HG03442 (cell line): ENCODE results near the gene SAT2.
A peak's percentile ranks its signal among the peaks of the same experiment; 100 is the strongest.

Source experiments
- ATAC-seq: cut with Tn5 transposase; IDR thresholded peaks from one replicate; pipeline ENCODE4 v1.9.1; 2021; ENCODE audit warnings: mild to moderate bottlenecking, moderate library complexity; ENCODE audit not compliant: unreplicated experiment

Gene SAT2

GRCh38 chr17:7593296-7593695, 34.3 kb downstream of the SAT2 start:
- no peak for ATAC-seq

- no peak for ATAC-seq
Observed at GRCh38 chr17:7592422-7593021, 35.1 kb downstream of the SAT2 start.

- no peak for ATAC-seq
Observed at GRCh38 chr17:7591596-7591995, 36.0 kb downstream of the SAT2 start.

DNA sequence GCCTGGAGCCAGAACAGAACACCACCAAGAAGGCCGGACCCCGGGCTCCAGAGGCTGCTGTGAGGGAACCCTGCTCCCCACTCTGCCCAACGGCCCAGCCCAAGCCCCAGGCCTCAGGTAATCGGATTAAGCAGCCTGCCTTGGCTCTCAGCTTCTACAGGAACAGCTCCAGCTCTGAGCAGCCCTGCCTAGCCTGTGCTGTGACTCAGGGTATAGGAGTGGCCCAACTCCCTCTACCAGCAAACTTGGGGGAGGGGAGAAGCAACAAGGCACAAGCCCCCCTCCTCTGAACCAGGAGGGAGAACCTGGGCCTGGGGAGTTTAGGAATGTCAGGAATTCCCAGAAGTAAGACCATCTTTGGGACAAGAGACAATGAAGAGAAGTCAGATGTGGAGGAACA, 36.9 kb downstream of the SAT2 start:
- no peak for ATAC-seq

GRCh38 chr17:7589891-7590691, 37.5 kb downstream of the SAT2 start, which contains the start of gene SOX15:
SOX15 (minus strand) TSS chr17:7590094; CDS start chr17:7589676, 418 bp downstream.
- ATAC-seq: no peak

DNA sequence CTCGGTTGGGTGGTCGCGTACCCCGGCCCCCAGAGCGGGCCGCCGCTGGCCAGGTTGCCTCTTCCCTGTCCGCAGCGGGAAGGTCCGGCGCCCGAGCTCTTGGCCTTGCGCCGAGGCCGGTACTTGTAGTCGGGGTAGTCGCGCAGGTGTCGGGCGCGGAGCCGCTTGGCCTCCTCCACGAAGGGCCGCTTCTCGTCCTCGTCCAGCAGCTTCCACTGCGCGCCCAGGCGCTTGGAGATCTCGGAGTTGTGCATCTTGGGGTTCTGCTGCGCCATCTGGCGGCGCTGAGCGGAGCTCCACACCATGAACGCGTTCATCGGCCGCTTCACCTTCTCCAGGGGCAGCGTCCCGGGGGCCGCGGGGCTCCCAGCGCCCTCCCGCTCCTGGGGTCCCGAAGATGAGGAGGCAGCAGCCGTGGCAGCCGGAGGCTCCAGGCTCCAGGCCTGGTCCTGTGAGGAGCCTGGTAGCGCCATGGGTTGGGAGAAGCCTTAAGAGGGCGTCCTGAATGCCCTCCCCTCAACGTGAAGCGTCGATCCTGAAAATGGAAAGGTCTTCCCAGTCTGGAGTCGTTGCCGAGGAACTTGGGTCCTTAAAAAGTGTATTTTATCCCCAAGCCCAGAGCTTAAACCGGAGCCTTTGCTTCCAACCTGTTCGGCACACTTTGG, 38.3 kb downstream of the SAT2 start:
- no peak for ATAC-seq

GRCh38 chr17:7588553-7589203, 38.9 kb downstream of the SAT2 start:
- ATAC-seq: no peak

DNA sequence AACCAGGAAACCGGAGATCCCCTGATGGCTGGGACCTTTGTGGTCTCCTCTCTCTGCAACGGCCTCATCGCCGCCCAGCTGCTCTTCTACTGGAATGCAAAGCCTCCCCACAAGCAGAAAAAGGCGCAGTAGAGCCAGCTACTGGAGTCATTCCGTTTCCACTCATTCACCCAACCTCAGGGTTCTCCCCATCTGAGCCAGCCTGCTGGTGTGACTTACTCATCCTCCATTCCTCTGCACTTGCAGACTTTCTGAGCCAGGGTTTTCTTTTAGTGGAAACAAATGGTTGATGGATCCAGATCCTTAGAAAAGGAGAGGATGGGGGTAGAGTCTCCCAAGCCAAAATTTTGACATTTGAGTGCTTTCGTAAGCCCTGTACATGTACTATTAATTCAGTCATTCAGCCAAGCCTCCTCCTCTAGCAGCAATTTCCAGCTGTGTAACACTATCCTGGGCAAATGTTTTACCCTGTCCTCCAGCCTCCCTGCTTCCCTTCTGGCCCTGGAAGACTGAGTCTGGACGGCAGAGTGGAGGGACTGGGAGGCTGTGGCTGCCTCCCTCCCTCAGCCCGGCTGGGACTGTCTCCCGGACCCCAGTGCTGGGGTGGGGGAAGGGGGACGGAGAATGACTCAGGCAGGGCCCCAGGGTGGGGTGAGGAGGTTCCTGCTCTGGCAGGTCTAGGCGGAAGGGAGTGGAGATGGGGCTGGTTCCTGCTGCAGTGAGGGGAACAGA, 40.0 kb downstream of the SAT2 start:
- no peak for ATAC-seq

DNA sequence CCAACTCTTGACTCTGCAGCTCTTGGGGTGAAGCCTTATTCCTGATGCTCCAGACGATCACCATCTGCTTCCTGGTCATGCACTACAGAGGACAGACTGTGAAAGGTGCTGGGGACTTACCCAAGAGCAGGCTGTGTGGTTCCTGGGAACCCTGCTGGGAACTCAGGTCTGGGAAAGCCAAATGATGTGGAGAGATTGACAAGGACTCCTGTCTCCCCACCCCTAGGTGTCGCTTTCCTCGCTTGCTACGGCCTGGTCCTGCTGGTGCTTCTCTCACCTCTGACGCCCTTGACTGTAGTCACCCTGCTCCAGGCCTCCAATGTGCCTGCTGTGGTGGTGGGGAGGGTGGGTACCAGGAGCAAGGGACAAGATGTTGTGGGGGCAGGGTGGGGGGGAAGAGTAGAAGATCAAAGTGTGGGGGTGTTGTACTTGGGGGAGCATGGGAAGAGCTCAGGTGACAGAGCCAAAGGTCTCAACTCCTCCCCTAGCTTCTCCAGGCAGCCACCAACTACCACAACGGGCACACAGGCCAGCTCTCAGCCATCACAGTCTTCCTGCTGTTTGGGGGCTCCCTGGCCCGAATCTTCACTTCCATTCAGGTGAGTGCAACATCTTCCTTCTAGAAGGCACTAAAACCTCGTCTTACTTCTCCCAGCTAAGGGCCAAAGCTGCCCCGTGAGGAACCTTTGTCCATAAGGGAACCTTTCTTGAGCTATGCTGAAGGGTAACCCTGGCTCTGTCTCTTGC, 40.8 kb downstream of the SAT2 start:
- no peak for ATAC-seq

- ATAC-seq: peak; percentile 59
Observed at GRCh38 chr17:7583253-7584109, 44.1 kb downstream of the SAT2 start, which contains the start of gene MPDU1. MPDU1 (plus strand) TSS chr17:7583852; CDS start chr17:7583863, 11 bp downstream.

DNA sequence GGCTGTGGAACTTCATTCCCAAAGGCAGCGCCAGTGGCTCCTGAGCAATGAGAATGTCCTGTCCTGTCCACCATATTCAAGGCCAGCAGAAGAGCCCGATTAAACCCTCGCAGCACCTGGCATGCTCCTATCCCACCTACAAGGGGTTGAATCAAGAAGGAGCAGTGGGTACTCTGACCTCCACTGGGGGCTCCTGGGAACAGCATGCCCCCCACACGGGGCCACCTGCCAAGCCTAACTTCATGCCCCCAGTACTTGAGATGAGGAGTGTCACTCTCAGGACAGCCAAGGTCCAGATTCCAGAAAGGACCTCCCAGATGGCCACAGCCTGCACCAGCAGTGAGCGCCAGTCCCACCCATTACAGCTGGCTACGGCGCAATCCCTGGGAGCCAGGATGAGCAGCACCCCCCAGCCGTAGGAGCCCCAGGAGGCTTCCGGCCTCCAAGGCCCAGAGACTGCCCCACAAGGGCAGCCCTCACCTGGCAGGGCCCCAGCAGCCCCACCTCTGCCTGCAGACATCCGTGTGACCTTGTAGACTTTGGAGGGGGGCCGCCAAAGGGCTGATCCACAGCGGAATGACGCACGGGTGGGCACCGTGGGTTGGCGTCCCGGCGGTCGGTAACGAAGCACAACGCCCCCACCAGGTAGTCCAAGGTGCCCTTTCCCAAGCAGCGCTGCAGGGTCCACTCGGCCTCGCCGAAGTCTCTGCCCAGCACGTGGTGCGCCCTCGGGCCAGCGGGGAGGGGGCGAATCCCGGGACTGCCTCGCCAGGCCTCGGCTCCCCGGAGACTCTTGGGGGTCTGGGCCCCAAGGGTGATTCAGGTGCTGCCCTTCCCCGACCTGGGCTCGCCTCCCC, 45.0 kb downstream of the SAT2 start:
- ATAC-seq: no peak

GRCh38 chr17:7580604-7581575, 46.7 kb downstream of the SAT2 start:
- ATAC-seq: no peak

DNA sequence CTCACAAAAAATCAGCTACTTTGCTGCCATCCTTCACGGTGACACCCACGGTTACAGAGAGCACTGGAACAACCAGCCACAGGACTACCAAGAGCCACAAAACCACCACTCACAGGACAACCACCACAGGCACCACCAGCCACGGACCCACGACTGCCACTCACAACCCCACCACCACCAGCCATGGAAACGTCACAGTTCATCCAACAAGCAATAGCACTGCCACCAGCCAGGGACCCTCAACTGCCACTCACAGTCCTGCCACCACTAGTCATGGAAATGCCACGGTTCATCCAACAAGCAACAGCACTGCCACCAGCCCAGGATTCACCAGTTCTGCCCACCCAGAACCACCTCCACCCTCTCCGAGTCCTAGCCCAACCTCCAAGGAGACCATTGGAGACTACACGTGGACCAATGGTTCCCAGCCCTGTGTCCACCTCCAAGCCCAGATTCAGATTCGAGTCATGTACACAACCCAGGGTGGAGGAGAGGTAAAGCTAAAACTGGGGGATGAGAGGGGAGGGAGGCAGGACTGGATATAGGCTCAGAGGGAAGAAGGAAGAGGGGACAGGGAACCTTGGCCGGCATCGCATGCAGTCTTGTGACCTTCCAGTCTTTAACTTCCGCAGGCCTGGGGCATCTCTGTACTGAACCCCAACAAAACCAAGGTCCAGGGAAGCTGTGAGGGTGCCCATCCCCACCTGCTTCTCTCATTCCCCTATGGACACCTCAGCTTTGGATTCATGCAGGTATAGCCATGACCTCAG, 47.6 kb downstream of the SAT2 start:
- no peak for ATAC-seq

GRCh38 chr17:7579001-7579833, 48.4 kb downstream of the SAT2 start, which contains the start of gene CD68:
CD68 (plus strand) TSS chr17:7579638; CDS start chr17:7579678, 40 bp downstream.
- no peak for ATAC-seq
